WI38 (cell line): ENCODE results near the gene COL6A1.

ENCODE experiments used
- H3K4me3 ChIP-seq: 2 replicates; pipeline ENCODE4 v1.5.1; 2011; ENCODE audit warnings: low read depth, mild to moderate bottlenecking, control low read depth, low read length
- CTCF ChIP-seq: IDR thresholded peaks from 2 replicates; pipeline ENCODE4 v1.5.1; 2012; ENCODE audit warnings: low read depth, mild to moderate bottlenecking, control low read depth, low read length

The COL6A1 gene

GRCh38 chr21:46025113-46025770 lies 43.7 kb downstream of the COL6A1 start:
- no peak overlapping the region for H3K4me3 ChIP-seq
- TF ChIP-seq CTCF = no peak

DNA sequence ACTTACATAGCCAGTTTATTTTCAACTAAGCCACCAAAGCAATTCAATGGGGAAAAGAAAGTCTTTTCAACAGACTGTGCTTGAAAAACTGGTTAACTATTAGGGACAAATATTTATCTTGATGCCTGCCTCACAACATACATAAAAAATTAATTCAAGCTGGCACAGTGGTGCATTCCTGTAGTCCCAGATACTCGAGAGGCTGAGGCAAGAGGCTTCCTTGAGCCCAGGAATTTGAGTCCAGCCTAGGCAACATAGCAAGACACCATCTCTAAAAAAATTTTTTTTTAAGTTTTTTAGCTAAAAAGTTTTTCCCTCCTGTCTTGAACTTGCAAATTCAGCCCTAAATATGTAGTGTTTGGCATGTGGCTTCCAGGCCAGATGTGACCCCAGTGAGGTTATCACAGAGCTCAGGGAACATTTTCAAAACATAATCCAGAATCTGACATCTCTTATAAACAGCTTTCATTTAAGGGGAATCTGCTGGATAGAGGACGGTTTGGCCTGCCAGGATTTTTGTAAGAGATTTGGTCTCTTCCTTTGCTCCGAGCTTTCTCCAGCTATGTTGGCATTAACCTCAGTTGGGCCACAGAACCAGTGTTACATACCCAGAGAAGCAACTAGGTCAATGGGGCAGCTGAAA lies 46.4 kb downstream of the COL6A1 start:
- TF ChIP-seq CTCF = no peak

DNA sequence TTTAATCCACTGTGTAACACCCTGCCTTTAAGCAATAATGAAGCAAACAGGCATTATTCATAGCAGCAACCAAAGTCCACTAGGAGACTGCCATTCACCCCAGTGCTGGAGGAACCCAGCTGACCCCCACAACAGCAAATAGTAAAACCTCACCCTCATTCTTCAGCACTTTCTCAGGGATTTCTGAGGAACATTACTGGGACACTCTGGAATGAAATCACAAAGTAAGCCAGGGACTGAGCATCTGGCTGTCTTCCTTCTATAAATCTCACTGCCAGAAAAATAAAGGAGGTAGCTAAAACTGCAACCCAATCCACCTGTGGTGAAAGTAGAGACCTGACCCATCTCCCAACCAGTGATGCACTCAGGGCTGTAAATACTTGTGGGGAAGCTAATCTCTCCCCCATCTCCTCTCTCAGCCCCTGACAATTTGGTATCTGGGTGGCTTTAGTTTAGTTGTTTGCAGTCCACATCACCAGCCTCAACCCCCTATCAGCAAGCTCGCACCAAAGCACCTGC lies 47.1 kb downstream of the COL6A1 start:
- no peak overlapping the region for H3K4me3 ChIP-seq
- TF ChIP-seq CTCF = no peak

More for the DNA sequence above, 46.4 kb downstream of the COL6A1 start:
- H3K4me3 ChIP-seq = no peak overlapping the region

DNA sequence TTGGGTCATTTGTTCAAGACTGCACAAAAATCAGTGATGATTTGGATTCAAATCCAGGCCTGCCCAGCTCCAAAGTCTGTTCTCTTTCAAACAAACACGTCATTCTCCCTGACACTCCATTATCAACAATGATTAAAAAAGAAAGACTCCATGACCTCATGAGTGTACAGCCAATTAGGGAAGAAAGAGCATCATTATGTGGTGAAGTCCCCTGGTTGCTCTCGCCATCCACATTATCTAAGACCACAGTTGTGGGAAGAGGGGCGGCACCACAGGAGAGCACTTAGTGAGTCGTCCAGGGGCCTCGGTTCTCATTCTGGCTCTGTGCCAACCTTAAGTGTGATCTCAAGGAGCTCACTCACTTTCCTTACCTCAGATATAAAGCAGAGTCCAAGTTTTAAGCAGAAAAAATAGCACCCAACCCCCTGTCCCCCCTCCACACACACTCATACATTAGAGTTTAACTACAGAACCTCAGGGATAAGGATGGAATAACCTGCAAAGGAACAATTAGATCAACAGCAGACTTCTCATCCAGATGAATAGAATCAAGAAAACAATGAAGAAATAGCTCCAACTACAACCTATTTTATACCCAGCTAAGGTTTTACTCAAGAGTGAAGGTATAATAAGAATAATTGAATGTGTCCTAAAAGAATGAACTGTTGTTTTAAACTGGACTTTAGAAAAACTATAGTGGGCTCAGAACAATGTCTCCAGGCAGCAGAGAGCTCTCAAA lies 47.8 kb downstream of the COL6A1 start:
- no peak overlapping the region for H3K4me3 ChIP-seq
- TF ChIP-seq CTCF = no peak

DNA sequence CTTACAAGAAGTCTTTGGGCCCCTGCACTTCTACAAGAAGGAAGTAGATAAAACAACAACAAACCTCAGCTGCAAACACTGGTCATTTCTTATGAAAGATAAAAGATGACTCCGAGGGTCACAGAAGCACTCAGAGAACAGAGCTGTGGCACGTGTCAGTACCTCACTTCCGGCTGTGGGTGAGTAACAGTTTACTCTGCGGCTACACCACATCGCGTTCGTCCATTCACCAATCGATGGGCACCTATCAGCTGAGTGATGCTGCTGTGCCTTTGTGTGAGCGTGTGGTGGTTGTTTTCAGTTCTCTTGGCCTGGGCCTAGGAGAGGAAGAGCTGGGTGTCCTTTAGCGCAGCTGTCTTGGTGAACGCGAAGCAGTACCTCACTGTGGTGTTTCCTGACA lies 49.9 kb downstream of the COL6A1 start:
- no peak for TF ChIP-seq CTCF
- H3K4me3 ChIP-seq = no peak overlapping the region

DNA sequence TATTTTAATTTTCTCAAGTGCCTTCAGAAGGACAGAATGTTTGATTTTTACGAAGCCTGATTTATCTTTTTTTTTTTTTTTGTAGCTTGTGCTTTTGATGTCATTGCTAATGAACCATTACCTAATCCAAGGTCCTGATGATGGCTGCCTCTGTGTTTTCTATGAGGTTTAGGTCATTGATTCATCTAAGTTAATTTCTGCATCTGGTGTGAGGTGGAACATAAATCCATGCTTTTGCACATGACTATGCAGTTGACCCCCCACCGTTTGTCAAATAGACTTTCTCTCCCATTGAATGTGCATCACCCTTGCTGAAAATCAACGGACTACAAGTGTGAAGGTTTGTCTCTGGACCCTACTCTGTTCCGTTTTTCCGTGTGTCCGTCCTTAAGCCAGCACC lies 50.5 kb downstream of the COL6A1 start:
- TF ChIP-seq CTCF = no peak
- H3K4me3 ChIP-seq = no peak overlapping the region
